Kidney (tissue), 14 donors: ENCODE measurements around the gene CEP63. TPM values are rescaled to one million over a fixed set of nuclear protein-coding genes. Genes with fewer than 3 reads are reported as not detected.

ENCODE experiments used
- DNase-seq, 5 donors: peaks; one replicate each; pipeline ENCODE4 v3.0.0-alpha.2; 2013 to 2020
- FAIRE-seq: peaks from 2 replicates; lab custom pipeline; 2012; peaks lifted over from hg19 to GRCh38; lab: Jason Lieb, UNC
- H3K27ac ChIP-seq, 2 donors: one replicate each; pipeline ENCODE4 v1.7.0; 2013; ENCODE audit warnings: low read depth in 2 of 2, low read length in 2 of 2, inconsistent platforms in 1 of 2
- H3K27me3 ChIP-seq: one replicate; pipeline ENCODE4 v1.7.1; 2013; ENCODE audit warnings: low read length, inconsistent platforms; ENCODE audit not compliant: control insufficient read depth, insufficient read depth
- H3K36me3 ChIP-seq, 3 donors: one replicate each; pipeline versions ENCODE4 v1.7.0 to v1.7.1; 2013; ENCODE audit warnings: low read length in 3 of 3, control low read depth in 1 of 3, inconsistent platforms in 1 of 3; ENCODE audit not compliant: insufficient read depth in 3 of 3, control insufficient read depth in 2 of 3
- H3K4me1 ChIP-seq, 3 donors: one replicate each; pipeline versions ENCODE4 v1.7.0 to v1.7.1; 2013; ENCODE audit warnings: low read length in 3 of 3, inconsistent platforms in 1 of 3, low read depth in 1 of 3; ENCODE audit not compliant: control insufficient read depth in 2 of 3, insufficient read depth in 2 of 3
- H3K4me3 ChIP-seq, 3 donors: one replicate each; pipeline versions ENCODE4 v1.7.0 to v1.8.1; 2013; ENCODE audit warnings: low read length in 3 of 3, control low read depth in 1 of 3, inconsistent platforms in 1 of 3
- H3K9ac ChIP-seq, 3 donors: one replicate each; pipeline versions ENCODE4 v1.7.0 to v1.7.1; 2013; ENCODE audit warnings: low read length in 3 of 3, control low read depth in 1 of 3, inconsistent platforms in 1 of 3
- H3K9me3 ChIP-seq, 3 donors: one replicate each; pipeline versions ENCODE4 v1.7.0 to v1.7.1; 2013; ENCODE audit warnings: low read length in 3 of 3, control low read depth in 1 of 3, inconsistent platforms in 1 of 3; ENCODE audit not compliant: control insufficient read depth in 2 of 3, insufficient read depth in 1 of 3
- intact Hi-C: fragments of 100-400 bp; cut with DNase I; formaldehyde crosslinking; loops from one replicate; pipeline ENCODE4 v1.11.1; 2022
- polyA plus RNA-seq: library from polyadenylated mRNA; stranded (reverse); fragments of 350-450 nt; fragmentation: Illumina TruSeq; extraction: RNeasy Lipid Tissue Mini Kit (QIAGEN cat#74804); gene quantifications from one replicate; pipeline ENCODE4 v1.2.3, GENCODE V29; 2014; ENCODE audit warnings: low read depth, low replicate concordance; ENCODE audit not compliant: insufficient read depth
- total RNA-seq: library from RNA; stranded (reverse); fragmentation: NEBNext Ultra II Directional; extraction: Animal tissue kit (Norgen Biotek cat#: 25700); gene quantifications from one replicate; pipeline ENCODE4 v1.2.1, GENCODE V29; 2021
- TF ChIP-seq, protein P1 (sequence below): IDR thresholded peaks from 3 replicates; pipeline ENCODE4 v1.5.1; 2012; ENCODE audit warnings: mild to moderate bottlenecking, moderate library complexity, borderline replicate concordance; ENCODE audit not compliant: insufficient read depth; ENCODE audit errors: extremely low read depth
- donor health status: control.
- donor health status: control.
- donor health status: control.
- donor health status: control.
- donor health status: control.
- donor health status: DM: yes; HTN: yes; CAD: no.
- donor health status: Normal renal cell carcinoma (clear cell type).

CEP63 gene
- total and polyA plus RNA-seq, 2 donors from 2014 or later = 19.2 to 19.6 TPM

DNA sequence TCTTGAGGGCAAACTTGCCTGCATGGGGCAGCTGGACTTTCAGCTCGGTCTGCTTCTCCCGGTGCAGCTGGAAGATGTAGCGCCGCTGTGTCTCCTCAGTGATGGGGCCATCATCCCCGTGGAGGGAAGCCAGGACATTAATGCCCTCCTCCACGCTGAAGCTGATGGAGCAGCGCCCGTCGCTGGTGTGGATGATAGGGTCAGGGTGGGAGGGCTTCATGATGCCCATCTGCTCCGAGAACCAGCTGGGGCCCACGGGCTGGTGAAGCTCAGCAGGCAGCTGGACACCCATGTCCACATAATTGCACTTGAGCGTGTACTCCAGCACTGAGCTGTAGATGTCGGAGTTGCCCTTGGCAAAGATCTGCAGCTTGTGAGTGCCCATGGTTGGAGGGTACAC is 118.1 kb downstream of the CEP63 start:
- Histone ChIP-seq H3K27me3 (no peaks in the 10 kb centered on the region), H3K36me3 (no peaks in the 10 kb centered on the region), H3K9ac (no peak overlapping the region), H3K4me3 (no peak overlapping the region), H3K27ac (no peak overlapping the region), H3K4me1 (no peaks in the 10 kb centered on the region), H3K9me3 (no peaks in the 10 kb centered on the region)
- FAIRE-seq (no peak), DNase-seq (no peak)
- TF ChIP-seq, protein P1, sequence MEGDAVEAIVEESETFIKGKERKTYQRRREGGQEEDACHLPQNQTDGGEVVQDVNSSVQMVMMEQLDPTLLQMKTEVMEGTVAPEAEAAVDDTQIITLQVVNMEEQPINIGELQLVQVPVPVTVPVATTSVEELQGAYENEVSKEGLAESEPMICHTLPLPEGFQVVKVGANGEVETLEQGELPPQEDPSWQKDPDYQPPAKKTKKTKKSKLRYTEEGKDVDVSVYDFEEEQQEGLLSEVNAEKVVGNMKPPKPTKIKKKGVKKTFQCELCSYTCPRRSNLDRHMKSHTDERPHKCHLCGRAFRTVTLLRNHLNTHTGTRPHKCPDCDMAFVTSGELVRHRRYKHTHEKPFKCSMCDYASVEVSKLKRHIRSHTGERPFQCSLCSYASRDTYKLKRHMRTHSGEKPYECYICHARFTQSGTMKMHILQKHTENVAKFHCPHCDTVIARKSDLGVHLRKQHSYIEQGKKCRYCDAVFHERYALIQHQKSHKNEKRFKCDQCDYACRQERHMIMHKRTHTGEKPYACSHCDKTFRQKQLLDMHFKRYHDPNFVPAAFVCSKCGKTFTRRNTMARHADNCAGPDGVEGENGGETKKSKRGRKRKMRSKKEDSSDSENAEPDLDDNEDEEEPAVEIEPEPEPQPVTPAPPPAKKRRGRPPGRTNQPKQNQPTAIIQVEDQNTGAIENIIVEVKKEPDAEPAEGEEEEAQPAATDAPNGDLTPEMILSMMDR = no peak
- intact Hi-C loops = no loop called here

DNA sequence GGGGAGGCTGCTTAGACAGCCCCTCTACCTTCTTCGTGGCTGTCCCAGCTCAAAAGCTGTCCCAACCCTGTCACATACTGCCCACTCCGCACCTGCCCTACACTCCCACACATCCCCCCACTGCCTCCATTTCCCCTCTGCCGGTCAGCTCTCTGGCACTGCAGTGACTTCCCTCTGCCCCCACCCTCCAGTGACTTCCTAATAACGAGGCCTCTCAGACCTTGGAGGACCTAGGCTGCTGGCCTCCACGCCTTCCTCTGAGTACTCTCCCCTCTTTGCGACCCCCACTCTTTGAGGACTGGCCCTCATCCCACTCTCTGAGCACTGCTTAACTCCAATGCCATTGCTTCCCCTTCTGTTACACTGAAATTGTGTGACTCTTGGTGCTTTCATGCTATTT is 119.7 kb downstream of the CEP63 start:
- intact Hi-C loops = no loop called here
- H3K4me1 ChIP-seq = no peaks in the 10 kb centered on the region
- no peak overlapping the region for H3K9ac ChIP-seq
- no peak overlapping the region for H3K4me3 ChIP-seq
- no peaks in the 10 kb centered on the region for H3K9me3 ChIP-seq
- no peak for DNase-seq
- FAIRE-seq = no peak
- H3K27me3 ChIP-seq = no peaks in the 10 kb centered on the region
- H3K36me3 ChIP-seq = no peaks in the 10 kb centered on the region
- no peak overlapping the region for H3K27ac ChIP-seq
- TF ChIP-seq, protein P1 = no peak

DNA sequence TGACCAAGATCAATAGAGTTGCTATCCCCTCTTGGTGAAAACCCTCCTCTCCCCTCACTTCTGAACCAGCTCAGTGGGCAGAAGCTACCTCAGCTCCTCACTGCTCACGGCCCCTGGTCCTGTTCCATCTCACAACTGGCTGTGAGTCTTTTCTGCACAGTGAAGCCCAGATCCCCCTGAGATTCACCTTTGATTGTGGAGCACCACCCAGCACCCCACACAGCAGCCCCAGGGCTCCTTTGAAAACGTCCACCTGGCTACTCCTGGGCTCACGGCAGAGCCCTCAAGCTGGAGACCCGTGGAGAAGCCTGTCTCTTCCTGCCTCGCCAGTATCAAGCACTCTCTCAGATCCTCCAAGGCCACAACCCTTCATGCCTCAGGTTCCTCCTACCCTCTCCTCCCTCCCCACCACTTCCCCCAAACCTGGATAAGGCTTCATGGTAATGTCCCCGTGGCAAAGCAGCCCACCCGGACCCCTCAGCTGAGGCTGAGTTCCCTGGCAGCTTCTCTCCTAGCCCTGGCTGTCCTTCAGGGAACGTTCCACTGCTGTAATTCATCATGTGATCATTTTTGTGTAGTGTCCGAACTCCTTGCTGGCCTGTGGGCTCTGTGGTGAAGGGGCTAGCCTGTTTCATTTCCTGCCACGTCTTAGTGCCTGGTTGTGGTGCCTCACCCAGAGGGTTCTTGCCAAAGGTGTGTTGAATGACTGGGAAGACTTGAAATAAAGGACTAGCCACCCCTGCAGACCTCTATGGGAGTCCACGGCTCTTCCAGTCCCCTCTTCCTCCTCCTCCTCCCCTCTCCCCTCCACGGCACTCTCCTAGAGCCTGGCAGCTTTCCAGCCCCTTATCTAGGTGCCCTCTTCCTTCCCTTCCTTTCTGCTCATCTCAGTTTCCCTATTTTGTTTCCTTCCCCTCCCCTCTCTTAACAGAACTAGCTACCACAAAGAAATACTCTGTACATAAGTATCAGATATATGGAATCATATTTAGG is 120.5 kb downstream of the CEP63 start:
- FAIRE-seq = no peak
- DNase-seq = no peak
- no peak overlapping the region for H3K27ac ChIP-seq
- intact Hi-C loops = no loop called here
- TF ChIP-seq, protein P1 = no peak
- no peaks in the 10 kb centered on the region for H3K27me3 ChIP-seq
- no peaks in the 10 kb centered on the region for H3K36me3 ChIP-seq
- H3K9me3 ChIP-seq = no peaks in the 10 kb centered on the region
- H3K4me3 ChIP-seq = no peak overlapping the region
- no peak overlapping the region for H3K9ac ChIP-seq
- no peaks in the 10 kb centered on the region for H3K4me1 ChIP-seq
